Caco-2 (cell line): ENCODE results near the gene C10orf90. TPM values are rescaled to one million over a fixed set of nuclear protein-coding genes. Genes with fewer than 3 reads are reported as not detected.

Experiments used
- BruUV-seq: library from RNA; stranded (reverse); fragments of 400-500 nt; replicated peaks from 2 replicates; lab custom pipeline; 2021; lab: Mats Ljungman, UMichigan
- CTCF ChIA-PET: fragments of 300-600 bp; sonication (Branson Sonifier 250); formaldehyde crosslinking; loops from one replicate; lab custom pipeline; 2022; ENCODE audit warnings: antibody characterized with exemption; lab: Charles Lee
- POLR2A ChIA-PET: fragments of 300-600 bp; sonication (Branson Sonifier 250); formaldehyde crosslinking; loops from one replicate; lab custom pipeline; 2022; ENCODE audit warnings: antibody characterized with exemption; lab: Charles Lee
- DNase-seq, 2 experiments: peaks; one replicate each; pipeline versions ENCODE4 v3.0.0 to v3.0.0-alpha.2; 2020 to 2022
- H3K27me3 ChIP-seq: replicated peaks from 2 replicates; pipeline ENCODE4 v1.6.0; 2011; ENCODE audit warnings: low read length; ENCODE audit not compliant: control insufficient read depth, insufficient read depth
- H3K36me3 ChIP-seq: 2 replicates; pipeline ENCODE4 v1.5.1; 2011; ENCODE audit warnings: low read length; ENCODE audit not compliant: control insufficient read depth, insufficient read depth
- H3K4me1 ChIP-seq: fragments of 250-450 bp; sonication (Bioruptor Pico); 2 replicates; pipeline ENCODE4 v1.5.1; 2020; ENCODE audit warnings: mild to moderate bottlenecking
- H3K4me3 ChIP-seq: 2 replicates; pipeline ENCODE4 v1.5.1; 2011; ENCODE audit warnings: low read depth, mild to moderate bottlenecking, control low read depth, low read length
- H3K9me3 ChIP-seq: fragments of 250-450 bp; sonication (Bioruptor Pico); 2 replicates; pipeline ENCODE4 v1.5.1; 2020; ENCODE audit warnings: mild to moderate bottlenecking, moderate library complexity
- H3K27ac Mint-ChIP-seq: one replicate; pipeline ENCODE4 v1.8.0; 2022; ENCODE audit warnings: mixed read lengths; ENCODE audit not compliant: unreplicated experiment
- H3K27me3 Mint-ChIP-seq: one replicate; pipeline ENCODE4 v1.8.0; 2022; ENCODE audit warnings: mixed read lengths; ENCODE audit not compliant: insufficient read depth, unreplicated experiment
- H3K36me3 Mint-ChIP-seq: one replicate; pipeline ENCODE4 v1.8.0; 2022; ENCODE audit warnings: mild to moderate bottlenecking, mixed read lengths; ENCODE audit not compliant: insufficient read depth, unreplicated experiment
- H3K4me1 Mint-ChIP-seq: one replicate; pipeline ENCODE4 v1.8.0; 2022; ENCODE audit warnings: low read depth, mixed read lengths; ENCODE audit not compliant: unreplicated experiment
- H3K4me3 Mint-ChIP-seq: one replicate; pipeline ENCODE4 v1.8.0; 2022; ENCODE audit warnings: mild to moderate bottlenecking, moderate library complexity, mixed read lengths; ENCODE audit not compliant: unreplicated experiment
- H3K9me3 Mint-ChIP-seq: one replicate; pipeline ENCODE4 v1.8.0; 2022; ENCODE audit warnings: mixed read lengths; ENCODE audit not compliant: unreplicated experiment
- CTCF ChIP-seq, 2 experiments: fragments of 200-600 bp in 1 of 2; IDR thresholded peaks; 1 replicate in 1 of 2; 2 replicates in 1 of 2; pipeline versions ENCODE4 v1.5.1 to v1.8.0; 2011 to 2022; ENCODE audit warnings: antibody characterized with exemption in 1 of 2, control low read depth in 1 of 2, inconsistent platforms in 1 of 2, low read depth in 1 of 2, low read length in 1 of 2, mild to moderate bottlenecking in 1 of 2, moderate library complexity in 1 of 2; ENCODE audit not compliant: insufficient read depth in 1 of 2, severe bottlenecking in 1 of 2, unreplicated experiment in 1 of 2
- intact Hi-C: fragments of 100-400 bp; cut with micrococcal nuclease; formaldehyde crosslinking; loops from one replicate; pipeline ENCODE4 v1.10.0; 2022; ENCODE audit not compliant: unreplicated experiment
- total RNA-seq: library from RNA; stranded (reverse); gene quantifications from 2 replicates; pipeline ENCODE4 v1.2.3, GENCODE V29; 2022

Gene C10orf90
- total RNA-seq, 1 experiment from 2014 or later: not detected

- Mint-ChIP-seq H3K27ac (no peak overlapping the region), H3K4me1 (no peaks in the 10 kb centered on the region), H3K4me3 (no peak overlapping the region), H3K27me3 (peaks cover 10% of the 10 kb centered on the region), H3K36me3 (no peaks in the 10 kb centered on the region), H3K9me3 (no peaks in the 10 kb centered on the region)
- H3K36me3 ChIP-seq: no peaks in the 10 kb centered on the region
- H3K4me3 ChIP-seq: no peak overlapping the region
- no peaks in the 10 kb centered on the region for H3K9me3 ChIP-seq
- no peak for DNase-seq
- intact Hi-C loops: no loop called here
- ChIA-PET POLR2A (no interaction called here), CTCF (no interaction called here)
- H3K4me1 ChIP-seq: no peaks in the 10 kb centered on the region
- no TSS peak for BruUV-seq
- no peaks in the 10 kb centered on the region for H3K27me3 ChIP-seq
- TF ChIP-seq CTCF (IDR thresholded peaks at IDR 0.05; ENCODE audit: insufficient read depth in 1 of 2, low read depth in 1 of 2, low read length in 1 of 2, severe bottlenecking in 1 of 2, unreplicated experiment in 1 of 2): no peak
These were observed 32.0 kb downstream of the C10orf90 start for GRCh38 chr10:126638542-126638941.

- H3K27ac Mint-ChIP-seq: no peak overlapping the region
- no peaks in the 10 kb centered on the region for H3K27me3 ChIP-seq
- H3K36me3 Mint-ChIP-seq: no peaks in the 10 kb centered on the region
These were observed 33.0 kb downstream of the C10orf90 start for GRCh38 chr10:126637501-126637900.

GRCh38 chr10:126634911-126635310 lies 35.6 kb downstream of the C10orf90 start:
- H3K36me3 Mint-ChIP-seq: no peaks in the 10 kb centered on the region
- ChIA-PET CTCF (no interaction called here), POLR2A (no interaction called here)
- H3K4me3 Mint-ChIP-seq: no peak overlapping the region
- no peaks in the 10 kb centered on the region for H3K4me1 Mint-ChIP-seq
- no peak overlapping the region for H3K4me3 ChIP-seq
- BruUV-seq: no TSS peak
- no peak for DNase-seq
- no peaks in the 10 kb centered on the region for H3K36me3 ChIP-seq
- TF ChIP-seq CTCF (IDR thresholded peaks at IDR 0.05; ENCODE audit: insufficient read depth in 1 of 2, low read depth in 1 of 2, low read length in 1 of 2, severe bottlenecking in 1 of 2, unreplicated experiment in 1 of 2): no peak
- H3K9me3 Mint-ChIP-seq: no peaks in the 10 kb centered on the region
- H3K9me3 ChIP-seq: no peaks in the 10 kb centered on the region
- intact Hi-C loops: no loop called here
- H3K27me3 ChIP-seq: no peaks in the 10 kb centered on the region
- H3K27me3 Mint-ChIP-seq: peaks cover 13% of the 10 kb centered on the region
- no peaks in the 10 kb centered on the region for H3K4me1 ChIP-seq
- no peak overlapping the region for H3K27ac Mint-ChIP-seq

More at GRCh38 chr10:126637501-126637900, 33.0 kb downstream of the C10orf90 start:
- POLR2A ChIA-PET: no interaction called here
- no peaks in the 10 kb centered on the region for H3K36me3 ChIP-seq
- no TSS peak for BruUV-seq
- no peaks in the 10 kb centered on the region for H3K9me3 Mint-ChIP-seq
- H3K27me3 Mint-ChIP-seq: peaks cover 6% of the 10 kb centered on the region
- intact Hi-C loops: no loop called here
- H3K4me1 Mint-ChIP-seq: no peaks in the 10 kb centered on the region
- H3K4me1 ChIP-seq: no peaks in the 10 kb centered on the region
- DNase-seq: no peak
- H3K9me3 ChIP-seq: no peaks in the 10 kb centered on the region
- CTCF ChIA-PET: no interaction called here
- TF ChIP-seq CTCF (IDR thresholded peaks at IDR 0.05; ENCODE audit: insufficient read depth in 1 of 2, low read depth in 1 of 2, low read length in 1 of 2, severe bottlenecking in 1 of 2, unreplicated experiment in 1 of 2): no peak
- H3K4me3 ChIP-seq: no peak overlapping the region
- no peak overlapping the region for H3K4me3 Mint-ChIP-seq
